Measurements from ENCODE around the gene CR2. TPM values are rescaled to one million over a fixed set of nuclear protein-coding genes. Genes with fewer than 3 reads are reported as not detected.

CR2 gene
- total and polyA plus RNA-seq, 8 donors: 0.08 to 0.95 (median 0.28) TPM

- H3K4me3 ChIP-seq: no peak overlapping the region
Measured at GRCh38 chr1:207461649-207462048, 7.5 kb downstream of the CR2 start.

GRCh38 chr1:207462535-207462934 lies 8.4 kb downstream of the CR2 start:
- Histone ChIP-seq H3K27me3 (peaks cover 0 to 11% of the 10 kb centered on the region in 2 donors), H3K36me3 (no peaks in the 10 kb centered on the region), H3K9me3 (no peaks in the 10 kb centered on the region), H3K27ac (no peak overlapping the region), H3K4me1 (no peaks in the 10 kb centered on the region), H3K4me3 (no peak overlapping the region)
- no peak for DNase-seq
- no peak for ATAC-seq
- intact Hi-C loops (cut with DNase I): no loop called here
- TF ChIP-seq CTCF (IDR thresholded peaks at IDR 0.05): no peak

More at GRCh38 chr1:207461649-207462048, 7.5 kb downstream of the CR2 start:
- ATAC-seq (no peak), DNase-seq (no peak)
- Histone ChIP-seq H3K27me3 (peaks cover 6 to 8% of the 10 kb centered on the region in 2 donors), H3K27ac (no peak overlapping the region), H3K4me1 (no peaks in the 10 kb centered on the region), H3K36me3 (no peaks in the 10 kb centered on the region), H3K9me3 (no peaks in the 10 kb centered on the region)
- no peak for TF ChIP-seq CTCF (IDR thresholded peaks at IDR 0.05)
- intact Hi-C loops (cut with DNase I): no loop called here

DNA sequence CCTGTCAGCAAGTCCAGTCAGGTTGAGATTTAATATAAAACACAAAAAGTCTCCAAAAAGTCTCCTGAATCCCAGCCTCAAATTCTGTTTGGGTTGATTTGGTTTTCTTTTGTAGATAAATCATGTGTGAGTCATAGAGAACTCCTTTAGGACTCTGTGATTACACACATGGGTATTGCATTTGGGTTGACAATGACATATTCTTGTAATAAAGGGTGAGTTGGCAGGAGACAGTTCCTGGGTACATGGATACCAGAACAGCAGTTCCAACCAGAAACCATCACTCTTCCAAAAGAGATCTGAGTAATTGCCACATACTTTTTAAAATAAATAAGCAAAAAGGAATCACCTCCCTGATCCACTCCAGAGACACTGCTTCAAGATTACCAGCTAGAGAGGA lies 8.9 kb downstream of the CR2 start:
- no peak for TF ChIP-seq CTCF (IDR thresholded peaks at IDR 0.05)

DNA sequence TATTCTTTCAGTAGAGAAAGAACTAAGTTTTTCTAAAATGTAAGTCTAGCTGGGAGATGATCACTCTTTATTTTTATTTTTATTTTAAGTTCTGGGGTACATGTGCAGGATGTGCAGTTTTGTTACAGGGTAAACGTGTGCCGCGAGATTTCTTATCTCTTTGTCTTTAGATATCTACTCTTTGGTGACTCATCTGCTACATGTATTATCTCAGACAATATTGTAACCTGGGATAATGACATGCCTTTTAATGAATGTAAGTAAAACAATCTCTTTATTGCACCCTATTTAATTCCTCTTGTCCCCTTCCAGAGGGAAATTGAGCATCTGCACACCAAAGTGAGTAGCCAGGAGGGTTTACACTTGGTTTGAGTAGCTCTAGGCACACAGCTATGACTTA lies 9.4 kb downstream of the CR2 start:
- TF ChIP-seq CTCF (IDR thresholded peaks at IDR 0.05): no peak
- ATAC-seq (no peak), DNase-seq (no peak)

More for the DNA sequence above, 8.9 kb downstream of the CR2 start:
- H3K4me3 ChIP-seq: no peak overlapping the region
- no peaks in the 10 kb centered on the region for H3K4me1 ChIP-seq
- H3K27ac ChIP-seq: no peak overlapping the region
- intact Hi-C loops (cut with DNase I): no loop called here
- H3K9me3 ChIP-seq: no peaks in the 10 kb centered on the region
- DNase-seq: no peak
- H3K27me3 ChIP-seq: peaks cover 0 to 14% of the 10 kb centered on the region in 2 donors
- H3K36me3 ChIP-seq: no peaks in the 10 kb centered on the region
- no peak for ATAC-seq

GRCh38 chr1:207470927-207471326 lies 16.8 kb downstream of the CR2 start:
- Histone ChIP-seq H3K4me1 (no peaks in the 10 kb centered on the region), H3K27ac (no peak overlapping the region), H3K4me3 (no peak overlapping the region), H3K27me3 (peaks cover 0 to 20% of the 10 kb centered on the region in 2 donors), H3K9me3 (no peaks in the 10 kb centered on the region), H3K36me3 (no peaks in the 10 kb centered on the region)
- intact Hi-C loops (cut with DNase I): no loop called here
- TF ChIP-seq CTCF (IDR thresholded peaks at IDR 0.05): no peak
- ATAC-seq (no peak), DNase-seq (no peak)

More for the DNA sequence above, 9.4 kb downstream of the CR2 start:
- no peak overlapping the region for H3K4me3 ChIP-seq
- no peaks in the 10 kb centered on the region for H3K9me3 ChIP-seq
- H3K4me1 ChIP-seq: no peaks in the 10 kb centered on the region
- intact Hi-C loops (cut with DNase I): no loop called here
- no peaks in the 10 kb centered on the region for H3K36me3 ChIP-seq
- peaks cover 0 to 14% of the 10 kb centered on the region in 2 donors for H3K27me3 ChIP-seq
- H3K27ac ChIP-seq: no peak overlapping the region

All from left lung (tissue), 10 donors.